ENCODE data around the gene IL6.

GRCh38 chr7:22743014-22743413 lies 16.0 kb downstream of the IL6 start:
- TF ChIP-seq POLR2AphosphoS5 (IDR thresholded peaks at IDR 0.05) (no peak), POLR2A (IDR thresholded peaks at IDR 0.05) (no peak)

Data from spleen (tissue), 3 donors.